Neuronal stem cell (in vitro differentiated cells): Measurements from ENCODE around the gene UQCC5. TPM values are rescaled to one million over a fixed set of nuclear protein-coding genes. Genes with fewer than 3 reads are reported as not detected.
A peak's percentile ranks its signal among the peaks of the same experiment; 100 is the strongest.

ENCODE experiments used
- DNase-seq: peaks from one replicate; pipeline ENCODE4 v3.0.0-alpha.2; 2013; ENCODE audit warnings: low spot score
- H2AFZ ChIP-seq: one replicate; pipeline ENCODE4 v1.6.1; 2013; ENCODE audit warnings: mild to moderate bottlenecking, low read length, inconsistent platforms
- H2AK5ac ChIP-seq: 2 replicates; pipeline ENCODE4 v1.6.1; 2013; ENCODE audit warnings: low read depth, mild to moderate bottlenecking, inconsistent platforms, low read length, moderate library complexity, mixed read lengths
- H2BK120ac ChIP-seq: 2 replicates; pipeline ENCODE4 v1.6.1; 2013; ENCODE audit warnings: low read depth, mild to moderate bottlenecking, inconsistent platforms, low read length, moderate library complexity, mixed read lengths
- H2BK12ac ChIP-seq: one replicate; pipeline ENCODE4 v1.6.1; 2013; ENCODE audit warnings: low read length, inconsistent platforms
- H2BK15ac ChIP-seq: 2 replicates; pipeline ENCODE4 v1.6.1; 2013; ENCODE audit warnings: mild to moderate bottlenecking, low read length, inconsistent platforms, mixed read lengths
- H2BK5ac ChIP-seq: one replicate; pipeline ENCODE4 v1.6.1; 2013; ENCODE audit warnings: inconsistent platforms, mild to moderate bottlenecking, low read length, moderate library complexity
- H3K14ac ChIP-seq: one replicate; pipeline ENCODE4 v1.6.1; 2013; ENCODE audit warnings: low read length, inconsistent platforms
- H3K18ac ChIP-seq: 2 replicates; pipeline ENCODE4 v1.6.1; 2013; ENCODE audit warnings: low read length, inconsistent platforms
- H3K23ac ChIP-seq: 2 replicates; pipeline ENCODE4 v1.6.1; 2013; ENCODE audit warnings: low read depth, mild to moderate bottlenecking, mixed read lengths, low read length, inconsistent platforms; ENCODE audit not compliant: poor library complexity
- H3K27ac ChIP-seq: replicated peaks from 3 replicates; pipeline ENCODE4 v1.5.1; 2013; ENCODE audit warnings: low read length, inconsistent platforms
- H3K27me3 ChIP-seq, 3 experiments: 2 replicates each; pipeline ENCODE4 v1.6.1; 2013; ENCODE audit warnings: low read length in 3 of 3, mild to moderate bottlenecking in 2 of 3, inconsistent platforms in 1 of 3, low read depth in 1 of 3, mixed read lengths in 1 of 3, moderate library complexity in 1 of 3; ENCODE audit not compliant: control insufficient read depth in 3 of 3, insufficient read depth in 3 of 3
- H3K36me3 ChIP-seq, 2 donors: replicated peaks in 1 of 2; 2 replicates each; pipeline ENCODE4 v1.6.1; 2013; ENCODE audit warnings: low read length in 2 of 2; ENCODE audit not compliant: control insufficient read depth in 2 of 2, insufficient read depth in 2 of 2
- H3K4ac ChIP-seq: 2 replicates; pipeline ENCODE4 v1.6.1; 2013; ENCODE audit warnings: inconsistent platforms, mild to moderate bottlenecking, low read length, moderate library complexity
- H3K4me1 ChIP-seq, 2 donors: 1 replicate in 1 of 2; 2 replicates in 1 of 2; pipeline ENCODE4 v1.6.1; 2013; ENCODE audit warnings: low read length in 2 of 2, low read depth in 1 of 2; ENCODE audit not compliant: control insufficient read depth in 2 of 2, insufficient read depth in 1 of 2
- H3K4me2 ChIP-seq: one replicate; pipeline ENCODE4 v1.6.1; 2013; ENCODE audit warnings: mild to moderate bottlenecking, low read length, inconsistent platforms; ENCODE audit not compliant: insufficient read depth, poor library complexity, severe bottlenecking
- H3K4me3 ChIP-seq, 2 donors: 2 replicates each; pipeline ENCODE4 v1.5.1; 2013; ENCODE audit warnings: low read length in 2 of 2, mild to moderate bottlenecking in 2 of 2, inconsistent platforms in 1 of 2, moderate library complexity in 1 of 2
- H3K79me1 ChIP-seq: one replicate; pipeline ENCODE4 v1.6.1; 2013; ENCODE audit warnings: low read depth, mild to moderate bottlenecking, inconsistent platforms, low read length, moderate library complexity
- H3K9ac ChIP-seq: one replicate; pipeline ENCODE4 v1.6.1; 2013; ENCODE audit warnings: mild to moderate bottlenecking, low read depth, low read length, inconsistent platforms; ENCODE audit not compliant: poor library complexity
- H3K9me3 ChIP-seq, 2 donors: replicated peaks in 1 of 2; 2 replicates each; pipeline versions ENCODE3 to v1.6.1; 2013; ENCODE audit warnings: low read length in 2 of 2, mild to moderate bottlenecking in 2 of 2, inconsistent platforms in 1 of 2, low read depth in 1 of 2, mixed read lengths in 1 of 2, moderate library complexity in 1 of 2; ENCODE audit not compliant: control insufficient read depth in 2 of 2, insufficient read depth in 1 of 2
- H4K8ac ChIP-seq: one replicate; pipeline ENCODE4 v1.6.1; 2013; ENCODE audit warnings: low read depth, mild to moderate bottlenecking, inconsistent platforms, low read length, moderate library complexity
- H4K91ac ChIP-seq: one replicate; pipeline ENCODE4 v1.6.1; 2013; ENCODE audit warnings: low read length, low read depth, mild to moderate bottlenecking, inconsistent platforms; ENCODE audit not compliant: poor library complexity
- whole genome bisulfite sequencing, 2 donors: extraction: QIAGEN DNeasy Blood & Tissue Kit; methylation state at CpG; one replicate each; pipeline ENCODE4 v1.1.7; 2013; ENCODE audit warnings: missing lambda C conversion rate in 2 of 2, mixed read lengths in 1 of 2; ENCODE audit not compliant: insufficient read length in 2 of 2, insufficient replicate concordance in 1 of 2; ENCODE audit errors: extremely low coverage in 2 of 2; 5-methylcytosine and 5-hydroxymethylcytosine counted together
- polyA plus RNA-seq, 2 experiments: library from polyadenylated mRNA; stranded (reverse); fragments of 200-250 nt; gene quantifications; one replicate each; pipeline ENCODE4 v1.2.3, GENCODE V29; 2013

UQCC5 gene, protein sequence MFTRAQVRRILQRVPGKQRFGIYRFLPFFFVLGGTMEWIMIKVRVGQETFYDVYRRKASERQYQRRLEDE
- polyA plus RNA-seq (2013, experiment 1 of 2), result 41.8 TPM
- 44.8 TPM for polyA plus RNA-seq (2013, experiment 2 of 2)

DNA sequence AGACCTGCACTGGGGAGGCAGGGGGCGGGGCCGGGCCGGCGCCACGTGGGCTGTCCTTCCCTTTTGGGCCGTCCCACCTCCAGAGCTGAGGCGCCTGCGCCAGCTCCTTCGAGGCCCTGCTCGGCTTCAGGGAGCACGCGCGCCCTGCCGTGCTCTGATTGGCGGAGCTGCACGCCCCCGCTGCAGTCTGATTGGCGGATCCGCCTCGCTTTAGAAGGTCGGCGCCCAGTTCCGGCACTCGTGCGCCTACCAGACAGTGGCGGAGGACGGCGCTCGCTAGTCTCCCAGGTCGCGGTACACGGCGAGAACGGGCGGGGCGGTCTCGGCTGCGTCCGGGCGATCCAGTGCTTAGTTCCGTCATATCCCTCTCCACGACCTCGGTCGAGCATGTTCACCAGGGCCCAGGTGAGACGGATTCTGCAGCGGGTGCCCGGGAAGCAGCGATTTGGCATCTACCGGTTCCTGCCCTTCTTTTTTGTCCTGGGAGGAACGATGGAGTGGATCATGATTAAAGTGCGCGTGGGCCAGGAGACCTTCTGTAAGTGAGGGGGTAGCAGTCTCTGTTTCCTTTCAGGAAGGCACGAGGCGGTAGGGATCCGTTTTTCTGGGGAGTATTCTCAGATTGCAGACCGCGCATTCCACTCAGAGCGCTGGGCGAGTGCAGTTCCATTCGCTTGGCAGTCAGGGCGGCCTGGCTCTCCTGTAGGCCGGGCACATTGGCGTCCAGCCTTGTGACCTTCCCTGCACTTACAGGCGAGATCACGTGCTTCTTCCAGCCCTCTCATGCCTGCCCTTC, at the start of gene UQCC5:
Gene UQCC5, plus strand, starts transcription at position 237 of the 796 bp plus-strand sequence. Its CDS starts 151 bp downstream, at position 388.
- peak within 1 kb of the TSS; percentile 62 for H2BK15ac ChIP-seq
- H3K9me3 ChIP-seq, result no peaks in the 10 kb centered on the region
- H3K27me3 ChIP-seq, result no peaks in the 10 kb centered on the region
- H3K18ac ChIP-seq, result peak within 1 kb of the TSS; percentile 92
- H2BK5ac ChIP-seq, result peak within 1 kb of the TSS; percentile 72
- peak within 1 kb of the TSS; percentile 69 for H3K4me2 ChIP-seq
- H3K36me3 ChIP-seq, result peaks cover 7 to 28% of the 10 kb centered on the region in 2 donors
- no CpG with 5 or more reads among the region's 65 CpGs for WGBS, 2 donors
- no peak within 1 kb of the TSS for H2BK12ac ChIP-seq
- no peak within 1 kb of the TSS for H4K8ac ChIP-seq
- no peak within 1 kb of the TSS for H3K4ac ChIP-seq
- H3K23ac ChIP-seq, result peak within 1 kb of the TSS; percentile 70
- H3K14ac ChIP-seq, result peak within 1 kb of the TSS; percentile 83
- H3K4me1 ChIP-seq, result peaks cover 23 to 29% of the 10 kb centered on the region in 2 donors
- DNase-seq, result peak; percentile 97
- no peak within 1 kb of the TSS for H4K91ac ChIP-seq
- peak within 1 kb of the TSS; percentile 88 for H2AFZ ChIP-seq
- peak within 1 kb of the TSS; percentile 85 for H3K9ac ChIP-seq
- peak within 1 kb of the TSS; percentile 88 to 91 for H3K4me3 ChIP-seq
- peak within 1 kb of the TSS; percentile 42 for H2AK5ac ChIP-seq
- H3K79me1 ChIP-seq, result peaks cover 15% of the 10 kb centered on the region
- H2BK120ac ChIP-seq, result no peak within 1 kb of the TSS
- peak within 1 kb of the TSS; percentile 73 for H3K27ac ChIP-seq

DNA sequence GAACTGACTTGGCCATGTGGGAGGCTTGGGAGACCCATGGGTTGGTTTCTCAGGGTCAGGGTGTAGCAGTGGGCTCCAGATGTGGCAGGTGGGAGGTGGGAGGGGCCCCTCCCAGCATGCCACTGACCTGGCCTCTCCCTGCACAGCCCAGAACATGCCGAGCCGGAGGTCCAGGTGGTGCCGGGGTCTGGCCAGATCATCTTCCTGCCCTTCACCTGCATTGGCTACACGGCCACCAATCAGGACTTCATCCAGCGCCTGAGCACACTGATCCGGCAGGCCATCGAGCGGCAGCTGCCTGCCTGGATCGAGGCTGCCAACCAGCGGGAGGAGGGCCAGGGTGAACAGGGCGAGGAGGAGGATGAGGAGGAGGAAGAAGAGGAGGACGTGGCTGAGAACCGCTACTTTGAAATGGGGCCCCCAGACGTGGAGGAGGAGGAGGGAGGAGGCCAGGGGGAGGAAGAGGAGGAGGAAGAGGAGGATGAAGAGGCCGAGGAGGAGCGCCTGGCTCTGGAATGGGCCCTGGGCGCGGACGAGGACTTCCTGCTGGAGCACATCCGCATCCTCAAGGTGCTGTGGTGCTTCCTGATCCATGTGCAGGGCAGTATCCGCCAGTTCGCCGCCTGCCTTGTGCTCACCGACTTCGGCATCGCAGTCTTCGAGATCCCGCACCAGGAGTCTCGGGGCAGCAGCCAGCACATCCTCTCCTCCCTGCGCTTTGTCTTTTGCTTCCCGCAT, 49.2 kb upstream of the UQCC5 start:
- Histone ChIP-seq H3K18ac (no peak overlapping the region), H2BK12ac (no peak overlapping the region), H3K4ac (no peak overlapping the region), H3K4me2 (no peak overlapping the region), H2BK5ac (no peak overlapping the region), H2BK15ac (no peak overlapping the region), H3K4me1 (peaks cover 4 to 18% of the 10 kb centered on the region in 2 donors), H3K14ac (peak overlapping the region; percentile 3), H3K9me3 (no peaks in the 10 kb centered on the region), H3K27me3 (no peaks in the 10 kb centered on the region), H3K23ac (no peak overlapping the region), H2AK5ac (no peak overlapping the region), H3K27ac (no peak overlapping the region), H4K8ac (no peak overlapping the region), H3K79me1 (peaks cover 1% of the 10 kb centered on the region), H2BK120ac (no peak overlapping the region), H3K36me3 (peaks cover 74 to 97% of the 10 kb centered on the region in 2 donors), H4K91ac (no peak overlapping the region), H3K4me3 (no peak overlapping the region), H3K9ac (peak overlapping the region; percentile 21), H2AFZ (no peak overlapping the region)
- DNase-seq, result no peak
- WGBS, 2 donors, result no CpG with 5 or more reads among the region's 31 CpGs

DNA sequence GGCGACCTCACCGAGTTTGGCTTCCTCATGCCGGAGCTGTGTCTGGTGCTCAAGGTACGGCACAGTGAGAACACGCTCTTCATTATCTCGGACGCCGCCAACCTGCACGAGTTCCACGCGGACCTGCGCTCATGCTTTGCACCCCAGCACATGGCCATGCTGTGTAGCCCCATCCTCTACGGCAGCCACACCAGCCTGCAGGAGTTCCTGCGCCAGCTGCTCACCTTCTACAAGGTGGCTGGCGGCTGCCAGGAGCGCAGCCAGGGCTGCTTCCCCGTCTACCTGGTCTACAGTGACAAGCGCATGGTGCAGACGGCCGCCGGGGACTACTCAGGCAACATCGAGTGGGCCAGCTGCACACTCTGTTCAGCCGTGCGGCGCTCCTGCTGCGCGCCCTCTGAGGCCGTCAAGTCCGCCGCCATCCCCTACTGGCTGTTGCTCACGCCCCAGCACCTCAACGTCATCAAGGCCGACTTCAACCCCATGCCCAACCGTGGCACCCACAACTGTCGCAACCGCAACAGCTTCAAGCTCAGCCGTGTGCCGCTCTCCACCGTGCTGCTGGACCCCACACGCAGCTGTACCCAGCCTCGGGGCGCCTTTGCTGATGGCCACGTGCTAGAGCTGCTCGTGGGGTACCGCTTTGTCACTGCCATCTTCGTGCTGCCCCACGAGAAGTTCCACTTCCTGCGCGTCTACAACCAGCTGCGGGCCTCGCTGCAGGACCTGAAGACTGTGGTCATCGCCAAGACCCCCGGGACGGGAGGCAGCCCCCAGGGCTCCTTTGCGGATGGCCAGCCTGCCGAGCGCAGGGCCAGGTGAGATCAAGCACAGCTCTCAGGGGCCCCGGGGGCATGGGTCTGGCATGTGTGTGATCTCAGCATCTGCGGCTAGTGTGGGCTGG, 48.4 kb upstream of the UQCC5 start:
- Histone ChIP-seq H4K91ac (no peak overlapping the region), H2BK12ac (peak overlapping the region; percentile 41), H3K4me1 (peaks cover 10 to 17% of the 10 kb centered on the region in 2 donors), H3K4me2 (no peak overlapping the region), H3K4me3 (no peak overlapping the region), H2BK120ac (no peak overlapping the region), H3K14ac (no peak overlapping the region), H3K27me3 (no peaks in the 10 kb centered on the region), H3K79me1 (peaks cover 1% of the 10 kb centered on the region), H2BK5ac (no peak overlapping the region), H3K4ac (no peak overlapping the region), H2BK15ac (no peak overlapping the region), H4K8ac (peak overlapping the region; percentile 29), H3K36me3 (peaks cover 73 to 97% of the 10 kb centered on the region in 2 donors), H3K9me3 (no peaks in the 10 kb centered on the region), H2AFZ (no peak overlapping the region), H3K23ac (no peak overlapping the region), H2AK5ac (no peak overlapping the region), H3K27ac (no peak overlapping the region), H3K9ac (peak overlapping the region; percentile 4), H3K18ac (no peak overlapping the region)
- WGBS, 2 donors, result no CpG with 5 or more reads among the region's 59 CpGs
- no peak for DNase-seq
